ENCODE results near the gene MARK3.
A peak's percentile ranks its signal among the peaks of the same experiment; 100 is the strongest.

The MARK3 gene

DNA sequence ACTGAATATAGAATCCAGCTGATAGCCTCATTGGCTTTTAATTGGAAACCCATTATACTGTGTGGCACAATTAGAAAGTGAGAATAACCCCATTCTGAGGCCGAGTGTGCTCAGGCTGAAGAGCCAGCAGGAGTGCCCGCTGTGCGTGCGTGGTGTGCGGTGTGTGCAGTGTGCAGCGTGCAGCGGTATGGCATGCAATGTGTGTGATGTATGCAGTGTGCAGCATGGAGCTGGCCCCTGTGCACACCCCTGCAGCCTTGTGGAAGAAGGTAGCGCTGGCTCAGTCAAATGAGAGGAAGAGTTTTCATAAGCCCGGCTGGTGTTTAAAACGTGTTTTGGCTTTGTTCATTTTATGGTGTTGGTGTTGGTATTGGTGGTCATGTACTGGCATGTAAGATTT is 114.5 kb downstream of the MARK3 start:
- TF ChIP-seq BHLHE40 (IDR thresholded peaks at IDR 0.05; ENCODE audit: borderline replicate concordance): no peak
- TF ChIP-seq SUZ12 (IDR thresholded peaks at IDR 0.05): no peak
- TF ChIP-seq ZNF384 (IDR thresholded peaks at IDR 0.05): no peak
- TF ChIP-seq ELF4 (IDR thresholded peaks at IDR 0.05): no peak
- no peak for DNase-seq (ENCODE audit: extremely low spot score)
- ChIA-PET CTCF (interaction anchor here (1.0 to 1.3 kb wide), 6 partner anchors 10 to 48 kb away, joined by 3 to 5 read pairs (median 4); no protein-coding TSS in a partner anchor), POLR2A (no interaction called here)

- TF ChIP-seq L3MBTL2 (conservative IDR thresholded peaks at IDR 0.05) (no peak), TARDBP (IDR thresholded peaks at IDR 0.05) (no peak), ELF4 (IDR thresholded peaks at IDR 0.05) (no peak), ARNT (IDR thresholded peaks at IDR 0.05) (no peak), LEF1 (IDR thresholded peaks at IDR 0.05; ENCODE audit: borderline replicate concordance) (no peak), FOXM1 (IDR thresholded peaks at IDR 0.05; ENCODE audit: borderline replicate concordance) (no peak), CTBP1 (IDR thresholded peaks at IDR 0.05; ENCODE audit: borderline replicate concordance) (no peak), BHLHE40 (IDR thresholded peaks at IDR 0.05; ENCODE audit: borderline replicate concordance) (no peak), SP1 (IDR thresholded peaks at IDR 0.05) (no peak), ZNF384 (IDR thresholded peaks at IDR 0.05) (no peak), SUZ12 (IDR thresholded peaks at IDR 0.05) (no peak), FOXK2 (IDR thresholded peaks at IDR 0.05) (no peak), HDGF (IDR thresholded peaks at IDR 0.05; ENCODE audit: borderline replicate concordance) (no peak), NFRKB (IDR thresholded peaks at IDR 0.05) (no peak), FOXA1 (IDR thresholded peaks at IDR 0.05) (no peak)
- TF ChIP-seq, protein P1, sequence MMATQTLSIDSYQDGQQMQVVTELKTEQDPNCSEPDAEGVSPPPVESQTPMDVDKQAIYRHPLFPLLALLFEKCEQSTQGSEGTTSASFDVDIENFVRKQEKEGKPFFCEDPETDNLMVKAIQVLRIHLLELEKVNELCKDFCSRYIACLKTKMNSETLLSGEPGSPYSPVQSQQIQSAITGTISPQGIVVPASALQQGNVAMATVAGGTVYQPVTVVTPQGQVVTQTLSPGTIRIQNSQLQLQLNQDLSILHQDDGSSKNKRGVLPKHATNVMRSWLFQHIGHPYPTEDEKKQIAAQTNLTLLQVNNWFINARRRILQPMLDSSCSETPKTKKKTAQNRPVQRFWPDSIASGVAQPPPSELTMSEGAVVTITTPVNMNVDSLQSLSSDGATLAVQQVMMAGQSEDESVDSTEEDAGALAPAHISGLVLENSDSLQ (IDR thresholded peaks at IDR 0.05): no peak
- DNase-seq (ENCODE audit: extremely low spot score): peak; percentile 85
- POLR2A ChIA-PET: no interaction called here
- CTCF ChIA-PET: interaction anchor here (0.5 to 1.3 kb wide), 8 partner anchors 10 to 1238 kb away, joined by 3 to 5 read pairs (median 4); no protein-coding TSS in a partner anchor
Observed at GRCh38 chr14:103500148-103500990, 115.2 kb downstream of the MARK3 start.

GRCh38 chr14:103501041-103501870 is 116.0 kb downstream of the MARK3 start:
- CTCF ChIA-PET: no interaction called here
- POLR2A ChIA-PET: interaction anchor here (1.4 kb wide), 1 partner anchor 10 kb away, joined by 3 read pairs; no protein-coding TSS in a partner anchor
- TF ChIP-seq SUZ12 (IDR thresholded peaks at IDR 0.05): no peak
- TF ChIP-seq LEF1 (IDR thresholded peaks at IDR 0.05; ENCODE audit: borderline replicate concordance): no peak
- no peak for TF ChIP-seq ELF4 (IDR thresholded peaks at IDR 0.05)
- no peak for TF ChIP-seq L3MBTL2 (conservative IDR thresholded peaks at IDR 0.05)
- TF ChIP-seq SP1 (IDR thresholded peaks at IDR 0.05): no peak
- TF ChIP-seq FOXK2 (IDR thresholded peaks at IDR 0.05): no peak
- no peak for DNase-seq (ENCODE audit: extremely low spot score)

- DNase-seq (ENCODE audit: extremely low spot score): no peak
- CTCF ChIA-PET: no interaction called here
- TF ChIP-seq FOXA1 (IDR thresholded peaks at IDR 0.05) (no peak), ARNT (IDR thresholded peaks at IDR 0.05) (no peak), ELF4 (IDR thresholded peaks at IDR 0.05) (no peak), FOXK2 (IDR thresholded peaks at IDR 0.05) (no peak), ZNF384 (IDR thresholded peaks at IDR 0.05) (no peak), L3MBTL2 (conservative IDR thresholded peaks at IDR 0.05) (no peak), LEF1 (IDR thresholded peaks at IDR 0.05; ENCODE audit: borderline replicate concordance) (no peak)
- POLR2A ChIA-PET: interaction anchor here (1.4 kb wide), 1 partner anchor 9 kb away, joined by 3 read pairs; no protein-coding TSS in a partner anchor
Observed at GRCh38 chr14:103501921-103502669, 116.9 kb downstream of the MARK3 start.

- ChIA-PET CTCF (interaction anchor here (0.6 kb wide), 1 partner anchor 112 kb away, joined by 3 read pairs; no protein-coding TSS in a partner anchor), POLR2A (no interaction called here)
- DNase-seq (ENCODE audit: extremely low spot score): no peak
- TF ChIP-seq ELF4 (IDR thresholded peaks at IDR 0.05) (no peak), LEF1 (IDR thresholded peaks at IDR 0.05; ENCODE audit: borderline replicate concordance) (no peak), FOXA1 (IDR thresholded peaks at IDR 0.05) (no peak), SUZ12 (IDR thresholded peaks at IDR 0.05) (no peak), BHLHE40 (IDR thresholded peaks at IDR 0.05; ENCODE audit: borderline replicate concordance) (no peak), TARDBP (IDR thresholded peaks at IDR 0.05) (no peak), ZNF384 (IDR thresholded peaks at IDR 0.05) (no peak), HDGF (IDR thresholded peaks at IDR 0.05; ENCODE audit: borderline replicate concordance) (no peak), L3MBTL2 (conservative IDR thresholded peaks at IDR 0.05) (no peak), ARNT (IDR thresholded peaks at IDR 0.05) (no peak), CTBP1 (IDR thresholded peaks at IDR 0.05; ENCODE audit: borderline replicate concordance) (no peak), NFRKB (IDR thresholded peaks at IDR 0.05) (no peak), SP1 (IDR thresholded peaks at IDR 0.05) (no peak), FOXM1 (IDR thresholded peaks at IDR 0.05; ENCODE audit: borderline replicate concordance) (no peak), FOXK2 (IDR thresholded peaks at IDR 0.05) (no peak)
- TF ChIP-seq, protein P1 (IDR thresholded peaks at IDR 0.05): no peak
Observed at GRCh38 chr14:103502877-103503276, 117.7 kb downstream of the MARK3 start.

Data from HEK293T (cell line).